GM18861 (cell line): Measurements from ENCODE around the gene SEC24B.
A peak's percentile ranks its signal among the peaks of the same experiment; 100 is the strongest.

Experiments
- ATAC-seq: cut with Tn5 transposase; IDR thresholded peaks from one replicate; pipeline ENCODE4 v1.9.1; 2021; ENCODE audit not compliant: unreplicated experiment

Gene SEC24B

DNA sequence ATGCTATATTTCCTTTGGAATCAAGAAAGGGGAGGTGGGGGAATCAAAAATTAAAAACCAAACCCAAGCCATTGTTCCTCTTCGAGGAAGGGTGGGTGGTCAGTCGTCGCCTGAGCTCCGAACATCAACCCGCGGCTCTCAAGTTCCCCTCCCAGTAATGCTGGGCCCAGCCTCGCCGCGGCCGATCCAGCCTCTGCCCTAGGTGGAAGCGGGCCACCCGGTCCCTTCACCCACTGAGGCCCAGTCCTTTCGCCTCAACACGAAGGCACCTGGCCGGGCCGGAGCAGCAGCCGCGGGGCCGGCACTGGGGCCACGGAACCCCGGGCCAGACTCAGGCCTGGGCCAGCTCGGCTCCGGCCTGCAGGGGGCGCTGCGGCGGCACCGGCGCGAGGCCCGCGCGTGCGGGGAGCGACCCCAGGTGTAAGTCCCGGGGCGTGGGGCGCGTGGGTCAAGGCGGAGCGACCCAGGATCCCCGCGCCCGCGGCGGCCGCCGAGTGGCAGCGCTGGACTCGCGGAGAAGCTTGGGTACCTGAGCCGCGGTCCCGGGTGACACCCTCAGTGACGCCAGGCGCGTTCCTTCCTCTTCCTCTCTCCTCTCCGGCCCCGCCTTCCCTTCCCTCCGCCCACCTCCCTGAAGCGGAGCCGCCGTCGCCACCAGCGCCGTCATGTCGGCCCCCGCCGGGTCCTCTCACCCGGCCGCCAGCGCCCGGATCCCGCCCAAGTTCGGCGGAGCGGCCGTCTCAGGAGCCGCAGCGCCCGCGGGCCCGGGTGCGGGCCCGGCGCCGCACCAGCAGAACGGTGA is at the start of gene SEC24B:
SEC24B (plus strand) TSS at position 611 of the 802 bp plus-strand sequence; CDS start at position 666, 55 bp downstream.
- peak; percentile 88 for ATAC-seq

DNA sequence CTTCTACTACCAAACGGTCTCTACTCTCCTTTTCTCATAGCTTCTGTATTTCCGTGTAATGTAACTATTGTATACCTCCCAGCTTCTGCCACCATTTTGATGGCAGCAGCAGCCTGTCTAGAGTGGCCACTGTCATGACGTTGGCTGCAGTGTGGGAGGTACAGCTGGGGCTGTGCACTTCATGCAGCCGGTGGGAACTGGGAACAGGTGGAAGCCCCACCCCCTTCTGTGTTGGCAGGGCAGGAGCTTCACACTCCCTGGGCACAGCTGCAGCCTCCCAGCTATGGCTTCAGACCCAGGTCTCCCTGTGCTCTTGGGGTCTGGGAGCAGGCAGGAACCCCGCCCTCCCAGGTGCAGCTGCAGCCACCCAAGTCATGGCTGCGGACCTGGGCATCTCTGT is 49.8 kb upstream of the SEC24B start:
- ATAC-seq: no peak

DNA sequence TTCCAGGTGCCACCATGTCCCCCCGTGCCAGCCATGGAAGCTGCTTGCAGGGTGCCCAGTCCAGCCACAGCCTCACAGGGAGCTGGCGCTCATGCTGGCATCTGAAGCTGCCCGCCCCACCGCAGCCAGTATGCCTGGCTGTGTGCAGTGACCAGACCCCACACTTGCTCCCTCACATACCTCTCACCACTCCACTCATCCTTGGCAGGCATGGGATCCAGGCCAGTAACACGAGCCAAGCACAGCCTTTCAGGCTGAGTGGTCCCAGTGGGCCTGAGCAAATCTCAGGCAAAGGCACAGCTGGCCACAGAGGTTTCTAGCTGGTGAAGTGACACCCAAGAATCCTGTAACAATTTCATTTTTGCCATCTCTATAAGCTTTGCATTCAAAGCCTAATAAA is 48.4 kb upstream of the SEC24B start:
- ATAC-seq: no peak

DNA sequence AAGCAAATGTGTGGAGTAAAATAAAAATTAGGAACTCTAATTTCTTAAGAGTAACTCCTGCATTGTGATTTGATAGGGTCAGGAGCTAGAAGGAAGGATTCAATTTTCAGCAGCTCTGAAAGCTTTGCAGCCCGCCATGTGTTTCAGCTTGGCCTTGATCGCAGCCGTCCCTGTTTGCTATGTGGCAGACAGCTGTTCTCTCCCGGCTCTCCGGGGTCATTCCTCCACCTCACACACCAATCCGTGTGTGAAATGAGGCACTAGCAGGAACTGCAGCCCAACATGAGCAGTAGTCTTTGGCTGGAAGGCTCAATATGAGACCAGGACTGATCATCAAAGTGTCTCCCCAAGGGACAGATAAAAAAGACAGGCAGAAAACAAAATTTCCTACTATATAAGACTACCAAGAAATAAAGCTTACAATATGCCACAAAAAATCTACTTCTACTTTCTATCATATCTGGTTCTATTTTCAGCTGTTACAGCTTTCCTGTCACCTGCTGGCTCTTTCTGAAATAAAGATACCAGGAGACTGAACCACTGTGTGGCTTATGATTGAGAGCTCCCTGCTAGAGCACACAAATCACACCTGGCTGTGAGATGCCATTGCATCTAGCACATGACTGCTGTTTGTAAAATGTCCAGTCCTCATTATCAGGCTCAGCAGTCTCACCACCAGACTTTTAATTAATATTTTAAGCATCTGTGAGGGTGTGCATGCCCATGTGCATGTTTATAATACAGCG is 44.1 kb upstream of the SEC24B start:
- ATAC-seq: peak; percentile 58

DNA sequence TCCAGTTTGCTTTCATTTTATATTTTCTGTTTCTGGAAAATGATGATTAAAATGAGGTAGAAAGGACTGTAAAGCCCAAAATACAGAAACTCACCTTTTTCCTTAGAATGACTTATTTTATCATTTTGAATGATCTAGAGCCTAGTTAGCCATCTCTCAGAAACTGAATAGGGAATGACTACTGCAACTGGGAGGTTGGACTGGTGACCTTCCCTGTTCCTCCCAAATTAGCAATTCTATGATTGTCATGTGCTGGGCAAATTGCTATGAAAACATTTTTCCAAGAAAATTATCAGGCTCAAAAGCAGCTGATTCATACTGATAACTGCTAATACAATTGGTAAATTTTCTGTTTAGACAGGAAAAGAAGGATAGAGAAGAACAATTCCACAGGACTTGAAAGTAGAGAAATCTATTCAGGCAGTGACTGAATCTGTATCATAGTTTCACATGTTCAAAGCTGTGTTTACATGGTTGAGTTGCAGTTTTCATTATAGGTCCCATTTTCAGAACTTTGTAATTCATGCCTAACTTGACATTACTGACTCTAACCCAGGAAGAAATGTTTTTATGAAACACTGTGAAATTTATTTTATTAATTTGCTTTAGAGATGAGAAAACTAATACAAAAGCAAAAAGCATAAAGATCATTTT is 43.4 kb upstream of the SEC24B start:
- no peak for ATAC-seq

DNA sequence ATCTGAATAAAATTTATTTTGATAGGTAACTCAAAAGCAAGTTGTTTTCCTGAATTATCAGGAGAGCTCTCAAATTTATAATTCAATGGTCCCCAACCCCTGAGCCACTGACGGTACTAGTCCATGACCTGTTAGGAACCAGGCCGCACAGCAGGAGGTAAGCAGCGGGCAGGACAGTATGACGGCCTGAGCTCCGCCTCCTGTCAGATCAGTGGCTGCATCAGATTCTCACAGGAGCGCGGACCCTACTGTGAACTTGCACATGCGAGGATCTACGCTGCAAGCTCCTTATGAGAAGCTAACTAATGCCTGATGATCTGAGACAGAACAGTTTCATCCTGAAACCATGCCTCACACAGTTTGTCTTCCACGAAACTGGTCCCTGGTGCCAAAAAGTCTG is 37.9 kb upstream of the SEC24B start:
- ATAC-seq: no peak

DNA sequence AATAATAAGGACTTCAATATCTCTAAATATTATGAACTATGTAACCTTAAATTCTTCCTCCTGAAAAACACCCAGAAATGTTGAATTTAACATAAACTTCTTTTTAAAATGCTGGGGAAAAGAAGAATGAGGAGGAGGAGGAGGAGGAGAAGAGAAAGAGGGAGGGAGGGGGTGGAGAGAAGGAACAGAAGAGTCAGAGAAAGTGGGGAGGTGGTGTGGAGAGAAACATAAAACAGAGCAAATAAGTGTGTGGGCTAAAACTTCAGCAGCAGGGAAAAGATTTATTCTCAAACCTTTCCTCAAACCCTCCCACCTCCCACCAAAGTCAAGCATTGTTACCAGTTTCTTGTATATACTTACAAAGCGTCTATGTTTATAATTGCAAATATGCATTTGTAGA is 34.7 kb upstream of the SEC24B start:
- no peak for ATAC-seq

DNA sequence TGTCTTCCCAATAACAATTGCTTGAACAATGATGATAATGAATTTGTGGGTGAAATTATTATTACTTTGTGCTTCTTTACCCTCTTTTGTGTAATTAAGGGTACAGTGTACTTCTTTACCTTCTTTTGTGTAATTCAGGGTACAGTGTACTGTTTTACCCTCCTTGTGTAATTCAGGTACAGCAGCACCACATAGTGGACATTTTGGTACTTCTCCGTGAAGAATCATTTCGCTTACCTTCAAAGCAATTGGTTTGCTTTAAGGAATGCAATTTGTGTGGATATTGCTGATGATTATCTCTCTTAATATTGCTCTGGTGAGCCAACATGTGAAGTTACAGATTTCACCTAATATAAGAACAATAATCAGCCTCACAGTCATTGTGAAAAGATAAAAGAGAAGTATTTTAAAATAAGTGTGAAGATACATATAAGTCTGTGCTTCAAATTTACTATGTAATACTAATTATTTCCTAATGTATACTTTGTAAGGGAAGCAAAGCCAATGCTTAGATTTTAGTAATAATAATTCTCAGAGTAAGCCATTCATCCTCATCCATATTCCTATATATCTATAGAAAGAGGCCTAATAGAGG is 27.2 kb upstream of the SEC24B start:
- ATAC-seq: peak; percentile 93

DNA sequence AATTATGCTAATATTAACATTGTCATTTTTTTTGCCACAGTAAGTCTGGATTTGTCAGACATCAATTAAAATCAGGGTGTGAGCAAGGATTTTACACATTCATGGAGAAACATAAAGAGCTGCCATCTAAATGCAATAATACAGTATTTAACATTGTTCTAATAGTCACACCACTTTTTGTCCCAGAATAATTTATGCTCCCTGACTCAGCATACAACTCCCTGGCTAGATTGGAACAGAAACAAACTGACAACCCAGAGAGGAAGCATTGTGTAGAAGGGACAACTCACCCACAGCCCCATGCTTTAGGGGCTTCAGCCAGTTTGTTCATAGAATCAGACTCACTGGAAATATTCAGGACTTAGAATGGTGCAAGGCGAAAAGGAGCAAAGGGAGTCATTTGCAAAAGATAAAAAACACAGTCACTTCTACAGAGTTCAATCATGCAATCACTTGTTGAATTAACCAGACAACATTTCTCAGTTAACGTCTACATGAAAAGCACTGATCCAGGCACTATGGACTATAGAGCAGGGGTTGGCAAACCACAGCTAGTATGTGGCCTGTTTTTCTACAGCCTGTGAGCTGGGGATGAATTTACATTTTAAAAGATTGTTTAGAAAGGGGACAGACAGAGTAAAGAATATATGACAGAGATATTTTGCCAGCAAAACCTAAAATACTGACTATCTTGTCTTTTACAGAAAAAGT is 26.4 kb upstream of the SEC24B start:
- no peak for ATAC-seq

DNA sequence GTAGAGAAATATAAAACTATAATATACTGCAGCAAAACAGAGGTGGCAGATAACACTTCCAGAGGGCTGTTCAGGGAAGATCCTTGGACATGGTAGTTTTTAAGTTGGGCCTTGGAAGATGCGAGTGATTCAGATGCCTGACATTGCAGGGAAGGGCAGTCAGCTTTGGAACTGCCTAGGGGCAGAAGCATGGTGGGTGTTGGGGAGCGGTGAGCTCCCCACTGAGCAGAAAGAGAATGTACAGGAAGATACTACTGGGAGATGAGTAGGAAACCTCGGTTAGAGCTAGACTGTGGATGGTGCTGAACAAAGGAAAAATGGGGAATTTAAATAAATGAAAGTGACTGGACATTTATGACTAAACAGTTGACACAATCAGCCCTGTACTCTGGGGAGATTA is 24.9 kb upstream of the SEC24B start:
- no peak for ATAC-seq

DNA sequence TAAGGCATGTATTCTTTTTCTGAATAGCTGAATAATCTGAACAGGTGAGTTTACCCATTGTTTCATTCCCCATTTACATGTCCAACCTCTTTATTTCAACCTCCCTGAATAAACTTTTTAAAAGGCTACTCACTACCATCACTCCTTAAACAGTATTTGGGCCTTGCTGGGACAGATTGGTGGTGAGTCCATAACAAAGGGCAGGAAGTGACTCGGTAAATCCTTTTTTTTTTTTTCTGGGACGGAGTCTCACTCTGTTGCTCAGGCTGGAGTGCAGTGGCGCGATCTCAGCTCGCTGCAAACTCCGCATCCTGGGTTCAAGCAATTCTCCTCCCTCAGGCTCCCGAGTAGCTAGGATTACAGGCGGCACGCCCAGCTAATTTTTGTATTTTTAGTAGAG is 23.4 kb upstream of the SEC24B start:
- ATAC-seq: no peak

DNA sequence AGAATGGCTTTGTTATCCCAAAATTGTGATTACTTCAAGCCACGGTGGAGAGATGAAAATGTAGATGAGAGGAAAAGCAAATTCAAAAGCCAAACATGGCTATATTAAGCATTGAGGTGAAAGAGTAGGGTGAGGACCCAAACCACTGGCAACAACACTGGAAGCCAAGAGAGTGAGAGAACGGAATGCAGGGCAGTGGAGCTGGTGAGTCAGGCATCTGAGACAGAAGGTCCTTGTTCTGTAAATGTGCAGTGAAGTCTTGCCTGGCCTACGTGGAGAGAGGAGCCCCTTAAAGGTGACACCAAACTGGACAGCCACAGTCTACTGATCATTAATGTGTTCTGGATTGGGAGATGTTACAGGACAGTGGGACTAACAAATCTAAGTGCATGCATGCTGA is 22.8 kb upstream of the SEC24B start:
- no peak for ATAC-seq

DNA sequence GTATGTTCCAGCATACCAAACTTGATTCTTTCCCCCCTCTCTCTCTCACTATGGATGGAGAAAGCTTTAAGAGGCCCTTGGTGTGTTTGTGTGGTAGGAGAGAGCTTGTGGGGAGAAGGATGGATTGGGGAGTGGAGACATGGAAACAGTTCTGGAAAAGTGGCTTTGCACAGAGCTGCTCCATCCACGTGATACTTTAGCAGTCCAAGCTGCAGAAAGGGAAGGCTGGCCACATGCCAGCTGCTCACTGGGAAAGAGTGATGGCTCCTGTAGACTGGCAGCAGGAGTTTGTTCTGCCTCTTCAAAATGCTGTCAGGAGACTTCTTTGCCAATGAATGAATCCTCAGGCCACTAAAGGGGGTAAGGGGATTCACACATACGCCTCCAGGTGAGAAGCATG is 21.7 kb upstream of the SEC24B start:
- no peak for ATAC-seq

DNA sequence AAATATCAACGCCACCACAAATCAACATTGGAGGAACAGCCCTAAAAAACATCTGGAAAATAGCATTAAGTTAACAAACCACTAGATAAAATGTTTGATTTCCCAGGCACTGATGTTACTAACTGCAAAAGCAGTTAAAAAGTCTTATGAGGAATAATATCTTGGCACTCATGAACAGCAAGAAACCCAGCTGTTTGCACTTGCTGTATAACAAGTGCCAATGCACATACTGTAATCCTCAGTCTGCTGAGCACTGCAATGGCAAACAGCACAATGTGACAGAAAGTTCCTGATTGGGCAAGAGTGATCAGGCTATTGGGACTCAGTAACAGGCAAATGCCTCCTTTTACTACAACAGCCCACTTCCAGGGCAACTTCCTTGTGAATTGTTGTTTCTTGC is 20.8 kb upstream of the SEC24B start:
- no peak for ATAC-seq

DNA sequence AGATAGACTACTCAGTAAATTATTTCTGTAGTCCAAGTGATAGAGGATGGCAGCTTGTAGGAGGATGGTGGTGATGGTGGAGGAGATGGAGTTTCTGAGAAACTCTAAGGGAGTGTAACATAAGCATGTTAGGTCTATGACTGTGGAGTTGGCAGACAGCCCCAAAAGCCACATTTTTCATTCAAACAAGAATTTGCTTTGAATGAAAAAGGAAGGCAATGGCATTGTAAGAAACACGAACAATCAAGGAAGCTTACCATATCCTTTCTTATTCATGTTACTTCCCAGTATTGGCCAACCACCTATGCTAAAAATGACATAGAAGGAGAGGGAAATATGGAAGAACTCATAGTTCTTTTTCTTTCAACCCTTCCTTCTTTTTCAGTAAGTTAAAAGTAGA is 18.7 kb upstream of the SEC24B start:
- no peak for ATAC-seq

DNA sequence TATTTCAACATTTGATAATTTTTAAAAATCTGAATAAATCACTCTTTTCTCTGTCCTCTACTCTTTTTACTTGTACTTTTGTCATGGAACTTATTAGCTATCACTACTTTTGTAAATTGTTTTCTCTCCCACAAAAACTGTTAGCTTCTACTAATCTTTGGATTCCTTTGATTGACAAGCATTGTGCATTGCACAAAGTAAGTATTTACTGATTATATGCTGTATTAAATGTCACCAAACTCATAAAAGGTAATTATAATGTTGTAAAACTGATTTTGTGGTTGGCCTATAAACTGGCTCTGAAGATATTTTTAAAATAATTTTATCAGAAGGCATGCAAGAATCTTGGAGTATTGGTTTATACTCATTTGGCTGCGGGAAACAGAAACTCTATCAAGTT is 15.0 kb upstream of the SEC24B start:
- no peak for ATAC-seq

DNA sequence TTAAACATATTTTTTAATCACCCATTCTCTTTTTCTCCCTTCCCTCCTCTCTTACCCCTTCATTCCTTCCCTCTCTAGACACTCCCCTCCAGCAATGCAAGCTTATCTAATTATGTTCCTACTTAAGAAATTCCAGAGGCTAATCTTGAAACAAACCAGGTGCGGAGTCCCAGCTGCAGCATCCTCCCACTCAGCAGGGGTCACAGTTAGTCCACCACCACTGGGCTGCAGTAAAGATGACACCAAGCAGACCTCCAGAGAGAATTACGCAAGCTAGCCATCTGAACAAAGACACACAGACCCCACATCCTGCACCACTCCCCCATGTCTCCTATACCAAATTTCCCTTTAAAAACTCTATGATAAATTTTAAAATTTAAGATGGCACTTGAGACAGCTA is 13.9 kb upstream of the SEC24B start:
- no peak for ATAC-seq

DNA sequence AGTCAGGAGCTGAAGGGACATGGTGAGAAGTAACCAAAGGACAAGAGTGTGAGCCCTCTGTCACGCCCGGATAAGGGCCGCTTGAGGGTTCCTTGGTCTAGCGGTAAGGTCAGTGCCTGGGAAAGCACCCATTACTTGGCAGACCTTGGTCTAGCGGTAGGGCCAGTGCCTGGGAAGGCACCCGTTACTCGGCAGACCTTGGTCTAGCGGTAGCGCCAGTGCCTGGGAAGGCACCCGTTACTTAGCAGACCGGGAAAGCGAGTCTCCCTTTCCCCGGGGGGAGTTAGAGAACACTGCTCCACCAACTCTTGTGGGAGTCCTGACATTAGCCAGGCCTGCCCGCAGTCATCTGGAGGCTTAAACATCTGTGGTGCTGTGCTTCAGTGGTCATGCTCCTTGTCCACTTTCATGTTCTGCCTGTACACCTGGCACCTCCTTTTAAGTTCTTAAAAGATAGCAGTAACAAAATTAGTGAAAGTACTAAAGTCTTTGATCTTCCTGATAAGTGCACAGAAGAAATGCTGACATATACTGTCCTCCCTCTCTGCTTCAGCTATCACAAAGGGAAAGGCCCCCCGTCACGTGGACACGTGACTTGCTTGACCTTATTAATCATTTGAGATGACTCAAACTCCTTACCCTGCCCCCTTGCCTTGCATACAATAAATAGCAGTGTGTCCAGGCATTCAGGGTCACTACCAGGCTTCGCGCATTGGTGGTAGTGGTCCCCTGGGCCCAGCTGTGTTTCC is 9.3 kb upstream of the SEC24B start:
- ATAC-seq: no peak

DNA sequence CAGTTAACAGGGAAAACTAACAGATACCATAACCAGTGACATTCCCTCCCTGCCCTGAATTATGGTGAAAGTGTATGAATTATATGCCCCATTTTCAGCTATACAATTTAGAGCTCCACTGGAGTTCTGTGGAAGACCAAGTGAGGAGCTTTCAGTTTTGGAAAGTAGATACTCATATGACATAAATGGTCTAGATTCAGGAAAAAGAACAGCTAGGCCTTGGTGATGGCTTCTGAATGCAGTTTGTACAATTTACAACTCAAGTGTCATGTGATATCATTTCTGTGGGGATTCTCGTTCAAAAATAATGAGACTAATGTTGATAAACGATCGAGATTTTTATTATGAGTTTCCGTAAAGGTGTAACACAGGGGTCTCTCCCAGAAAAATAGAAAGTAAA is 8.2 kb upstream of the SEC24B start:
- ATAC-seq: no peak

DNA sequence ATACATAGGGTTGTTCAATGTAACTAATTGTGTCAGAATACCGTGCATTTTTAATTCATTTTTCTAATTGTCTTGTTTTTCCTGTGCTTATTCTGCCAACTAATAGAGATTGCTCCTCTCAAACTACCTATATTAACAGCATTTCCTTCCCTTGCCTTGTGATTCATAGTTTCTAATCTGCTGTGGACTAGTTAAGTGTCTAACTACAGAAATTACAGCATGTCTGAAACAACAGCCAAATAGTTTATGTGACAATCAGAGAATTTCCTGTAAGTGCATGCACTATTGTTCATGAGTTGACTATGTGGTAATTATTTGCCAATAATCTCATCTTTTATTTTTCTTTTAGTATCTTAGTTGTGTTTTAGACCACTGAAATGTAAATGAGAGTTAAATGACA is 4.1 kb upstream of the SEC24B start:
- no peak for ATAC-seq
